GM21447 (cell line): ENCODE data around the gene LRRN2.
"Not testable (repeated sequence)": the region's sequence is repeated elsewhere in the genome, so short reads cannot be mapped to it uniquely, and the experiment has no call there.

Experiments
- ATAC-seq: cut with Tn5 transposase; IDR thresholded peaks from one replicate; pipeline ENCODE4 v1.9.1; 2021; ENCODE audit not compliant: unreplicated experiment

The LRRN2 gene

GRCh38 chr1:204576422-204576821 lies 109.1 kb downstream of the LRRN2 start:
- no peak for ATAC-seq

DNA sequence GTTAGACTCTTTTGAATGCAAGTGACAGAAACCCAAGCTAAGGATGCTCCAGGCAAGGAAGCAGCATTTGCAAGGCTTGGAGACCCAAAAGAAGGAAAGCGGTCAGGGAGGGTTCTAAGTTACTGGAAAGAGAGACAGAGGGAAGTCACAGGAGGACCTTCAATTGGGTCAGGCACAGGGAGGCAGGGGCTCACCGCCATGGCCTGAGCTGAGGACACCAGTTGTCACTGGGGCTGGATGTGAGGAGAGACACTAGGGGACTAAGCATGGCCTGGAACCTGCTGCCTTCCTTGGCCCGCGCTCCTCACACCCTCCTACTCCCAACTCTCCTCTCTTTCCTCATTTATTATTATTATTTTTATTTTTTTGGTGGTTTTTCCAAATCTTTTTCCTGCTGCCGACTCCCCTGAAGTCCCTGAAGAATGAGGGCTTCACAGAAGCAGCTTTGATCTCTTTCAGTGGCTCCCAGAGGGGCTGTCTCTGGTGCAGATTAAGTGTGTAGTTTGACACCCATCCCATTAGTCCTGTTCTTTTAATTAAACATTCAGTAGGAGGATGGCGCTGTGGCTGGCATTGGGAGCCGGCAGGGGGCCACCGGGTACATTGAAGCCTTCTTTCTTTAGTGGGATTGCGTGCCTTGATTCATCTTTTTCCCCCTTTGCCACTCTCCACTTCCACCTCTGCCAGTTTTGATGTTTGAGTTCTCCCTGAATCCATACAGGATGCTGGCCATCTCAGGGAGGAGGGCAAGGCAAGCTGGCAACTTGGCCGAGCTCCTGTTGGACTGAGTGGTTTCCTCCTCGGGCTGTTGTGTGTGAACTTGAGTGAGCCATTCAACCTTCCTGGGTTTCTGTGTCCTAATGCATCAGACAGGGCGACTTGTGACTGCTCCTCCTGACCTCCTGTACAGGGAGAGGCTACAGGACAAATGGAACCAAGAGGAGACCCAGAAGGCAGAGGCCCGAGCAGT lies 110.0 kb downstream of the LRRN2 start:
- no peak for ATAC-seq

DNA sequence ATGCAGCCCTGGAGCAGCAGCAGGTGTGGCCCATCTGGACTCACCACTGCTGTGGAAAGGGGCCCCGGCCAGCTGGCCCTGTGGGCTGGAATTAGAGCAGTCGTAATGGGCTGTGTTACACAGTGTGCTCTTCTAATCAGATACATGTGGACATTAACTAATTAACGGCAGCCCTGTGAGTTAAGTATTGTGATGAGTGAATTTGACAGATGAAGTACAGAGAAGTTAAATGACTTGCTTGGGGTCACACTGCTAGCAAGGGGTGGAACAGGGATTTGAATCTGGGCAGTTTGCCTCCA lies 110.7 kb downstream of the LRRN2 start:
- no peak for ATAC-seq

DNA sequence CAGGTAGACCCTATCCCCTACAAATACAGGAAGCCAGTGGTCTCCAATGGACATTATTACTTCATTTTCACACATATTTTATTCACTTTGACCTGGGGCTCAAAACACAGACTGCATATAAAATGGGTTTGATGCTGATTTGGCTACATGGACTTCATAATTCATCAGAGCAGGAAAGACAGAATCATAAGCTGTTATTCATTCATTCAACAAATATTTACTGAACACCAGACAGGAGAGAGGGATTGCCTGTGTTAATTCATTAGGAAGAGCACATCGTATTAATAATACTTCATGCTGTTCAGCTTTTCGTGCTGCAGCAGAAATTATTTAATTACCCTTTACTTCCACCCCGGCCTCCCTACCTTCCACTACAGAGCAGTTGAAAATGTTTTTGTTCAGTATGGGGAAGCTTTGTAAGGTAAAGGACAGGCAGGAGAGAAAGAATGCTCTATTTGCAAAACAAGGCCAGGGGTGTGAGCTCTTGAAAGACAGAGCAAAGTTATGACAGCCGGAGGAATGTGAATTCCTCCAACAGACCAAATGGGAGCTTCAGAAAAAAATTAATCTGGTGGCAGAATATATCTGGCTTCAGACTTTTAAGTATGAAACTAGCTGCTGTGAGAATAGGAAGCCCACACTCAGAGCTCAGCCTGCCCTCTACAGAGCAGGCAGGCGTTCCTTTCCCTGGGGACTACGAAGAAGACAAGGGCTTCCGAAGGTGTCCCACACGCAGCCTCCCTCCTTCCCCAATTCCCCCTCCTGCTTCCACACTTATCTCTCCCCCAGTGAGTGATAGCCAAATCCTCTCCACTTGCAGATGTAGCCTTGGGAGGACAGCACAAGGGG lies 111.3 kb downstream of the LRRN2 start:
- ATAC-seq = no peak

- ATAC-seq = no peak
These were observed 112.3 kb downstream of the LRRN2 start for GRCh38 chr1:204572923-204573922.

GRCh38 chr1:204571631-204572030 lies 113.9 kb downstream of the LRRN2 start:
- ATAC-seq = no peak

DNA sequence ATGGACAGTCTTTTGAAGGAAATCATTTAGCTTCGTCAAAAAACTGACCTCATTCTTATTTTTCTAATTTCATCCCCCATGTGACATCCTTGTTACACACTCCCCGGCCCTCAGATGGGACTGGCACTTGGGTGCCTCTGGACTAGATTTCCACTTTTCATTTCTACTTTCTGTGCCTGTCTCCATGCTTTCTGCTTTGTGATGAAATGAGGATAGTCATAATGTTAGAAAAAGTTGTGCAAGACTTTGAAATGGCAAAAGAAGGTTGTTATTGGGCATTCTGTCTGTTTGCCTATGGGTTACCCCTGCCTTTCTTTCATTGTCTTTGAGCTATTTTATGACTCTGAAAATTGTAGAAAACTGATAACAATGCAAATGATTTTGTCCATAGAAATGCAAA lies 114.4 kb downstream of the LRRN2 start:
- no peak for ATAC-seq

DNA sequence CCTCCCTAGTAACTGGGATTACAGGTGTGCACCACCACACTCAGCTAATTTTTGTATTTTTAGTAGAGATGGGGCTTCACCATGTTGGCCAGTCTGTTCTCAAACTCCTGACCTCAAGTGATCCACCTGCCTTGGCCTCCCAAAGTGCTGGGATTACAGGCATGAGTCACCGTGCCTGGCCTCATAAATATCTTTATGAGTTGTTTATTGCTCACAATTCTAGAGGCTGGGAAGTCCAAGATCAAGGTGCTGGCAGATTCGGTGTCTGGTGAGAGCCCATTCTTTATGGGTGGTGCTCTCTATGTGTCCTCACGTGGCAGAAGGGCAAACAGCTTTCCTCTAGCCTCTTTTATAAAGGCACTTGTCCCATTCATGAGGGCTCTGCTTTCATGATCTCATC lies 115.5 kb downstream of the LRRN2 start:
- not testable (repeated sequence) for ATAC-seq

- ATAC-seq = no peak
These were observed 116.1 kb downstream of the LRRN2 start for GRCh38 chr1:204569478-204569877.

GRCh38 chr1:204568576-204569315 lies 116.8 kb downstream of the LRRN2 start:
- ATAC-seq = no peak
